ENCODE measurements around the gene DNAH2. TPM values are rescaled to one million over a fixed set of nuclear protein-coding genes. Genes with fewer than 3 reads are reported as not detected.

Gene DNAH2
- polyA plus RNA-seq, 1 of the 3 experiments (the other 2 are of a cell fraction) = 0.13 TPM

DNA sequence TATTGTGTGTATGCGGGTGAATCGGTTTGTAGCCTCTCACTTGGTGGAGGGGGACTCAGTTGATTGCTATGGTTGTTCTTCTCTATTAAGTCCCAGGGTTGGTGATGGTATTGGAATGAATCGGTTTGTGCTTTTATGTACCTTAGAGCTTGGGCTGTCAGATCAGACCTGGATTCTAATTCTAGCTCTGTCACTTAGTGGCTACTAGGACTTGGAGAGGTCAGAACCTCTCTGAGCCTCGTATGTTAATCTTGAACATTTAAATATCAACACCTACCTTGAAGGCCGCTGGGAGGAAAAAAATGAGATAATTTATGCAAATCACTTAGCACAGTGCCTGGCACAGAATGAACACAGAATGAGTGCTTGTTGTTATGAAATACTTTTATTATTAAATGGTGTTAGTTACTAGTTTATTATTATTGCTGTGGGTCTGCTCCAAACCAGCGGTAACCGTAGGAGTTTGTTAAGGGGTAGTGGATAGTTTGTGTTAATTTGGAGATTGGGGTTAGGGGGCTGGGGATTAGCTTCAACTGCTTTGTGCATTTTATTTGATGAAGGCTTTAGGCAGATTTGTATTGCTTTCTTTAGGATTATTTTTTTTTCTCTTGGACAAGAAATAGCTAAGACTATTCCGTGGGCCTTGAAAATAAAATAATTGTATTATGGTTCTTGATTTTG, 120.0 kb downstream of the DNAH2 start:
- peak overlapping the region; percentile 99 for H3K9ac ChIP-seq
- H3K4me2 ChIP-seq = peak overlapping the region; percentile 99
- no peak for TF ChIP-seq ELF1 (IDR thresholded peaks at IDR 0.05)
- no peak for TF ChIP-seq EP300 (IDR thresholded peaks at IDR 0.05; ENCODE audit: borderline replicate concordance in 1 of 2, low read depth in 1 of 2, low read length in 1 of 2)
- TF ChIP-seq, protein P1, sequence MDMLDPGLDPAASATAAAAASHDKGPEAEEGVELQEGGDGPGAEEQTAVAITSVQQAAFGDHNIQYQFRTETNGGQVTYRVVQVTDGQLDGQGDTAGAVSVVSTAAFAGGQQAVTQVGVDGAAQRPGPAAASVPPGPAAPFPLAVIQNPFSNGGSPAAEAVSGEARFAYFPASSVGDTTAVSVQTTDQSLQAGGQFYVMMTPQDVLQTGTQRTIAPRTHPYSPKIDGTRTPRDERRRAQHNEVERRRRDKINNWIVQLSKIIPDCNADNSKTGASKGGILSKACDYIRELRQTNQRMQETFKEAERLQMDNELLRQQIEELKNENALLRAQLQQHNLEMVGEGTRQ (IDR thresholded peaks at IDR 0.05; ENCODE audit: borderline replicate concordance, low read depth, low read length) = no peak
- TF ChIP-seq NRF1 (IDR thresholded peaks at IDR 0.05; ENCODE audit: low read depth, low read length) = no peak
- TF ChIP-seq GABPA (IDR thresholded peaks at IDR 0.05; ENCODE audit: low read depth) = no peak
- no peak for TF ChIP-seq TAF1 (IDR thresholded peaks at IDR 0.05; ENCODE audit: borderline replicate concordance, low read depth, low read length)
- no peak for TF ChIP-seq GATA2 (CRISPR knock-in tag; IDR thresholded peaks at IDR 0.05)
- no peak for TF ChIP-seq YY1 (IDR thresholded peaks at IDR 0.05; ENCODE audit: low read depth)
- no peak for TF ChIP-seq MXI1 (IDR thresholded peaks at IDR 0.05; ENCODE audit: low read depth, low read length)
- TF ChIP-seq CHD2 (IDR thresholded peaks at IDR 0.05; ENCODE audit: low read length, partially characterized antibody) = no peak
- no peak for TF ChIP-seq SMC3 (IDR thresholded peaks at IDR 0.05; ENCODE audit: low read depth, low read length)
- no peak for TF ChIP-seq RCOR1 (IDR thresholded peaks at IDR 0.05; ENCODE audit: low read length)
- H3K4me3 ChIP-seq (ENCODE audit: low read depth in 2 of 2, low read length in 1 of 2) = peak overlapping the region; percentile 90 to 97
- WGBS (ENCODE audit: low lambda C conversion rate) = 16% methylated on average over 8 of the region's 8 CpGs
- H2AFZ ChIP-seq (ENCODE audit: low read depth) = no peak overlapping the region
- no peaks in the 10 kb centered on the region for H3K9me3 ChIP-seq
- no peak for DNase-seq
- CTCF ChIA-PET = interaction anchor here (1.0 to 6.5 kb wide), 14 partner anchors 12 to 301 kb away, joined by 3 to 58 read pairs (median 6); partner anchors contain the start of genes DNAH2, TP53 and WRAP53
- H3K27ac ChIP-seq (ENCODE audit: low read depth in 2 of 2, low read length in 1 of 2) = peak overlapping the region; percentile 98 to 99
- H3K9me2 ChIP-seq = no peaks in the 10 kb centered on the region
- H4K20me1 ChIP-seq (ENCODE audit: insufficient read depth) = peaks cover 31% of the 10 kb centered on the region
- H3K79me2 ChIP-seq (ENCODE audit: insufficient read depth) = peaks cover 45% of the 10 kb centered on the region
- no peaks in the 10 kb centered on the region for H3K27me3 ChIP-seq (ENCODE audit: insufficient read depth)
- H3F3A ChIP-seq (replicated peaks; ENCODE audit: insufficient read depth) = peaks cover 43% of the 10 kb centered on the region
- H3K36me3 ChIP-seq (replicated peaks in 1 of 2; ENCODE audit: control insufficient read depth in 1 of 2, insufficient read depth in 2 of 2, low read length in 1 of 2) = peaks cover 5 to 14% of the 10 kb centered on the region in 2 experiments
- H3K4me1 ChIP-seq (ENCODE audit: control insufficient read depth in 1 of 2, insufficient read depth in 2 of 2, low read depth in 1 of 2, low read length in 1 of 2) = peaks cover 32 to 40% of the 10 kb centered on the region in 2 experiments
- POLR2A ChIA-PET = interaction anchor here (0.9 to 3.1 kb wide), 7 partner anchors 8 to 150 kb away, joined by 3 to 17 read pairs (median 4); partner anchors contain the start of genes CYB5D1, DNAH2, NAA38 and TP53

DNA sequence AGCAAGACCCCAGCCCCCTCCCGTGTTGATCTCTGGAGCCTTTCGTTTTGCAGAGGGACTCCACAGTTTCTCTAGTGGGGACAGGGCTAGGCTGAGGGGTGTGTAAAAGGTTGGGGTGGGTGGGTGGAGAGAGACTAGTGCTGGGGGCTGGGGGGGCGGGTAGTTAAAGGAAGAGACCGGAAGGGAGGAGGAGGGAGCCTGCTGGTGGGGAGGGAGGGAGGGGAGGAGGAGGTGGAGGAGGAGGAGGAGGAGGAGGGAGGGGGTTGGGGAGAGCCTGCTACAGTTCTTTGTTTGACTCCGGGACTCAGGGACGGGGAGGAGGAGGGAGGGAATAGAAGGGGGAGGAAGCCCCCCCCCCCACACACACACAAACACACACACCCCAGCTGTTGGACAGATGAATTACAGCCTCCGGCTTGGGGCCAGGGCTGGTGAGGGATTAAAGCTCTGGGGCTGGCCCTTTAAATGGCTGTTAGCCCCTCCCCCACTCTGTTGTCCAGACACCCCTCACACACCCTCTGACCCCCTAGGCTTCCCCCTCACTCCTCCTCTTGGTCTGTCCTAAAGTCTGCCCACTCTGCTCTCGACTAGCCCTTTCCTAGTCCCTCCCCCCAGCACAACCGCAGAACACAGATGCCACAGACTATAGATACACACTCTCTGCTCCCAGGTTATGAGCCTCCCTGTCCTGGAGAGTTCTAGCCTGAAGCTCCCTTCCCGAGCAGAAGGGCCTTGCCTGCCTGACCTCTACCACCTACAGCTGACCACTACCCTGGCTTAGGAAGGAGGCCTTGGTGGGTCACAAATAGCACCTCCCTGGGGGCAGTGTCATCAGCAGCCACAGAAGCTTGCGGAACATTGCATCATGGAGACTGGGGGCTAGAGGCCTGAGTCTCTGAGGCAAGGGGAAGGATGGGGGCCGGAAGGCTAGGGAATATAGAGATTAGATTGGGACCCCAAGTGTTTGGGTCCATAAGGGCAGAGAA, 120.8 kb downstream of the DNAH2 start:
- peak overlapping the region; percentile 99 for H3K4me2 ChIP-seq
- H3K36me3 ChIP-seq (replicated peaks in 1 of 2; ENCODE audit: control insufficient read depth in 1 of 2, insufficient read depth in 2 of 2, low read length in 1 of 2) = peaks cover 5 to 14% of the 10 kb centered on the region in 2 experiments
- peak overlapping the region; percentile 99; the same call in 1 of the 2 replicates for H3K9ac ChIP-seq
- H4K20me1 ChIP-seq (ENCODE audit: insufficient read depth) = peaks cover 31% of the 10 kb centered on the region
- WGBS (ENCODE audit: low lambda C conversion rate) = 24% methylated on average over 11 of the region's 12 CpGs
- H3K9me3 ChIP-seq = no peaks in the 10 kb centered on the region
- peak; percentile 83 for TF ChIP-seq CHD2 (IDR thresholded peaks at IDR 0.05; ENCODE audit: low read length, partially characterized antibody)
- TF ChIP-seq EP300 (IDR thresholded peaks at IDR 0.05; ENCODE audit: borderline replicate concordance in 1 of 2, low read depth in 1 of 2, low read length in 1 of 2) = no peak
- TF ChIP-seq RCOR1 (IDR thresholded peaks at IDR 0.05; ENCODE audit: low read length) = peak; percentile 51; the same call in 1 of the 2 replicates
- TF ChIP-seq, protein P2, sequence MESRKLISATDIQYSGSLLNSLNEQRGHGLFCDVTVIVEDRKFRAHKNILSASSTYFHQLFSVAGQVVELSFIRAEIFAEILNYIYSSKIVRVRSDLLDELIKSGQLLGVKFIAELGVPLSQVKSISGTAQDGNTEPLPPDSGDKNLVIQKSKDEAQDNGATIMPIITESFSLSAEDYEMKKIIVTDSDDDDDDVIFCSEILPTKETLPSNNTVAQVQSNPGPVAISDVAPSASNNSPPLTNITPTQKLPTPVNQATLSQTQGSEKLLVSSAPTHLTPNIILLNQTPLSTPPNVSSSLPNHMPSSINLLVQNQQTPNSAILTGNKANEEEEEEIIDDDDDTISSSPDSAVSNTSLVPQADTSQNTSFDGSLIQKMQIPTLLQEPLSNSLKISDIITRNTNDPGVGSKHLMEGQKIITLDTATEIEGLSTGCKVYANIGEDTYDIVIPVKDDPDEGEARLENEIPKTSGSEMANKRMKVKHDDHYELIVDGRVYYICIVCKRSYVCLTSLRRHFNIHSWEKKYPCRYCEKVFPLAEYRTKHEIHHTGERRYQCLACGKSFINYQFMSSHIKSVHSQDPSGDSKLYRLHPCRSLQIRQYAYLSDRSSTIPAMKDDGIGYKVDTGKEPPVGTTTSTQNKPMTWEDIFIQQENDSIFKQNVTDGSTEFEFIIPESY (IDR thresholded peaks at IDR 0.05; ENCODE audit: borderline replicate concordance, low read depth) = no peak
- TF ChIP-seq, protein P3, sequence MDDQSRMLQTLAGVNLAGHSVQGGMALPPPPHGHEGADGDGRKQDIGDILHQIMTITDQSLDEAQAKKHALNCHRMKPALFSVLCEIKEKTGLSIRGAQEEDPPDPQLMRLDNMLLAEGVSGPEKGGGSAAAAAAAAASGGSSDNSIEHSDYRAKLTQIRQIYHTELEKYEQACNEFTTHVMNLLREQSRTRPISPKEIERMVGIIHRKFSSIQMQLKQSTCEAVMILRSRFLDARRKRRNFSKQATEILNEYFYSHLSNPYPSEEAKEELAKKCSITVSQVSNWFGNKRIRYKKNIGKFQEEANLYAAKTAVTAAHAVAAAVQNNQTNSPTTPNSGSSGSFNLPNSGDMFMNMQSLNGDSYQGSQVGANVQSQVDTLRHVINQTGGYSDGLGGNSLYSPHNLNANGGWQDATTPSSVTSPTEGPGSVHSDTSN (IDR thresholded peaks at IDR 0.05) = 0 out of 2 replicates have a peak, but pooled peaks have one; percentile 26
- H3K4me1 ChIP-seq (ENCODE audit: control insufficient read depth in 1 of 2, insufficient read depth in 2 of 2, low read depth in 1 of 2, low read length in 1 of 2) = peaks cover 30 to 38% of the 10 kb centered on the region in 2 experiments
- peaks cover 47% of the 10 kb centered on the region for H3K79me2 ChIP-seq (ENCODE audit: insufficient read depth)
- H3K27ac ChIP-seq (ENCODE audit: low read depth in 2 of 2, low read length in 1 of 2) = peak overlapping the region; percentile 98 to 100
- CTCF ChIA-PET = interaction anchor here (0.8 to 3.1 kb wide), 13 partner anchors 13 to 301 kb away, joined by 3 to 15 read pairs (median 5); partner anchors contain the start of genes TP53 and WRAP53
- POLR2A ChIA-PET = interaction anchor here (1.0 to 3.1 kb wide), 4 partner anchors 12 to 151 kb away, joined by 3 to 17 read pairs (median 6); partner anchors contain the start of genes CYB5D1, DNAH2, NAA38 and TP53
- H3K4me3 ChIP-seq (ENCODE audit: low read depth in 2 of 2, low read length in 1 of 2) = peak overlapping the region; percentile 90 to 97
- DNase-seq = peak; percentile 71
- no peaks in the 10 kb centered on the region for H3K9me2 ChIP-seq
- no peaks in the 10 kb centered on the region for H3K27me3 ChIP-seq (ENCODE audit: insufficient read depth)
- H3F3A ChIP-seq (replicated peaks; ENCODE audit: insufficient read depth) = peaks cover 50% of the 10 kb centered on the region
- no peak overlapping the region for H2AFZ ChIP-seq (ENCODE audit: low read depth)

Data from SK-N-SH (cell line).